DMS153 treated with DMSO at 0.1 percent for 48 hours (cell line): ENCODE data around the gene ACO2.
A peak's percentile ranks its signal among the peaks of the same experiment; 100 is the strongest.

Experiments used
- DNase-seq: peaks from one replicate; lab custom pipeline; 2025; ENCODE audit not compliant: unreplicated experiment; lab: John Stamatoyannopoulos, UW

Gene ACO2

DNA sequence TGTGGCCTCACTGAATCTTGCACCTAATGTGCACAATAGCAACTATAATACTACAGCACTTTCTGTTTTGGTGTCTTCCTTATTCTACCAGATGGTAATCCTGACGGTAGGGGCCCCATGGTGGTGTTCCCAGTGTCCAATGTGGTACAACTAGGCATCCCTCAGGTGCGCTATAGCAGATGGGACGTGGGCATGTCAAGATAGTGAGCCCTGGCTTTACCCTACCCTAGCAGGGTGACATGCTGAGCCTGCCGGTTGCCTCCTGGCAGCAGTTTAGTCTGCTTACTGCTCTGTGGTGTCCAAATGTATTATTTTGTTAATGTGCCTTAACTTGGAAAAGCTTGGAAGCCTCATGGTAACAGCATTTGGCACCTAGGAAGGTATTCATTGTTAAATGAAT lies 19.2 kb downstream of the ACO2 start:
- DNase-seq = no peak

DNA sequence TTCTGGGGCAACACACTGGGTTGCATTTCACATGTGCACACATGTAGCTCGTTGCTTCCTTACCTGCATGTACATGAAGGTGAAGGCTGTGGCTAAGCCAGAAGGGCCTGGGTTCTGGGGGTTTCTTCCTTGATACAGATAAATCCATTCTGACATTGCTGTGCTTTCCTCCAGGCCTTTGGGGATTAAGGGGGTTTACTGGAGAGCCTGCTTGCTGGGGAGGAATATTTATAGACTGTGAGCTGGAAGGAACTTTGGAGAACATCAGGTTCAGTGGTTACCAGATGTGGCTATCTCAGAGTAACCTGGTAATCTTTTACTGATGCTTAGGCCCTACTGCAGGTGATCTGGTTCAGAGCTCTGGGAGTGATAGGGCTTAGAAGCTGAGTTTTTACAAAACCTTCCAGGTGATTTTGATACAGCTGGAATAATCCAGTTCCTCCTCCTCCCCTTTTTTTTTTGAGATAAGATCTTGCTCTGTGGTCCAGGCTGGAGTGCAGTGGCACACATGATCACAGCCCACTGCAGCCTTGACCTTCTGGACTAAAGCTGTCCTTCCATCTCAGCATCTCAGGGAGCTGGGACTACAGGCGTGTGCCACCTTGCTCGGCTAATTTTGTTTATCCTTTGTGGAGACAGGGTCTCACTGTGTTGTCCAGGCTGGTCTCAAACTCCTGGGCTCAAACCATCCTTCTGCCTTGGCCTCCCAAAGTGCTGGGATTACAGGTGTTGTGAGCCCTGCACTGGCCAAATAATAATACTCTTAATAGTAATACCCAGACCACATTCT lies 19.9 kb downstream of the ACO2 start:
- DNase-seq = no peak

DNA sequence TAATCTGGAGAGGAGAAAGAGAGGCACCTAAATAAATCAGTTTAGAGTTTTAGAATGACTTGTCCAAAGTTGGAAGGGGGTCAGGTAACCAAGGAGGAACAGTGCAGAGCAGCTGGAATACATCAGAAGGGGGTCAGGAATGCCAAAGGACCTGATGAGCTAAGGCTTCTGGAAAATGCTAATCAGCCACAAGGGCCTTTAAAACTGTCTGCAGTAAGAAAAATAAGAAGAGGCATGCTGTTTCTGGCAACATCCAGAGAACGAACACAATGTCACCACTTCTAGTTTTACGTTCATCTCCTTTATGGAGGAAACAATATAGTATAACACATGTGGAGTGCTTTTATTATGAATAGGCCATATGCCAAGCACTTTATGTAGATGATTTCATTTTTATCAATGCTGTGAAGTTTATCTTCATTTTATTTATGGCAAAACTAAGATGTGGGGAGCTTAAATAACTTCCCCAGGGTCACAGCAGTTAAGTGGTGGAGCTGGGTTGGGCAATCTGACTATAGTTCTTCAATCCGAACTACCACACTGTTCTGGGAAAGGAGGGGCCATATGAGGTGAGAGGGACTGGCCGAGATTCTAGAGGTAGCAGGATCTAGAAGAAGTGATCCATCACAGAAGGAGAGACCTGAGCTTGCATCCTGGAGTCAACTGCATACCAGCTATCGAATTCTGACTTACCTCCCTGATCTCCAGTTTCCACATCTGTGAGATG lies 22.6 kb downstream of the ACO2 start:
- no peak for DNase-seq

DNA sequence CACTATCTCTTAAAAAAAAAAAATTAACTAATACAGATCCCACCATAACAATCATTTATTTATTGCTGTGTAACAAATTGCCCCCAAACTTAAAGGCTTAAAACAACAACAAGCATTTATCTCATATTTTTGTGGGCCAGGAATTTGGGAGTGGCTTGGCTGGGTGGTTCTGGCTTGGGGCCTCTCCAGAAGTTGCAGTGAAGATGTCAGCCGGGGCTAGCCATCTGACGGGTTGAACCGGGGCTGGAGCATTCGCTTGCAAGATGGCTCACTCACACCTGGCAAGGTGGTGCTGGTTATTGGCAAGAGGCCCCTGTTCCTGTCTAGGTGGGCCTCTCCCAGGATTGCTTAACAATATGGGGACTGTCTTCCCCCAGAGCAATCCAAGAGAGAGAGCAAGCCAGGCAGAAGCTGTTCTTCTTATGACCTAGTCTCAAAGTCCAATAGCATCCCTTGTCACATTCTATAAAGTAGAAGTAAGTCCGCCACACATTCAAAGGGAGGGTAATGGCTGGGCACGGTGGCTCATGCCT lies 29.5 kb downstream of the ACO2 start:
- DNase-seq = no peak

DNA sequence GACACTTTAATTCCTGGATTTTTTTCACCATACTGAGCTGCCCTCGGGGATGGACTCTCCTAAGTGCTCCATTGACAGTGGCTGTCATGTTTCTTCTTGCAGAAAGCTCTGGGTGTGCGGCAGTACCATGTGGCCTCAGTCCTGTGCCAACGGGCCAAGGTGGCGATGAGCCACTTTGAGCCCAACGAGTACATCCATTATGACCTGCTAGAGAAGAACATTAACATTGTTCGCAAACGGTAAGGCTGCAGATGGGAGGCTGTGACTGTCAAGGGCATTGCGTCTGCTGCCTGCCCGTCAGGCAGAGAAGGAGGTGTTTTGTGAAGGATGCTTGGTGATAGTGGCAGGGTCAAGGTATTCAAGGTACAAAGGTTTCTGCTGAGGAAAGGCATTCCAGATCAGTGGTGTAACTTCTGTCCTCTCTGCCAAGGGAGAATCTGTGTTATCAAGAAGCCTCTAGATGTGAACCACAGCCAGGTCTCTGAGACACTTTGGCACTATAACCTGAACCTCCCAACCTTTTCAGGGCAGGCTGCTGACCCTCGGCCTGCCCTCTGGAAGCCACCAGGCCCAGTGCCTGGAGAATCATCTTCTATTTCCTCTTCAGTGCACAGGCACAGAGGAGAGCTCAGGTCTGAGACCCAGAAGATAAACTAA lies 30.8 kb downstream of the ACO2 start:
- DNase-seq = no peak

DNA sequence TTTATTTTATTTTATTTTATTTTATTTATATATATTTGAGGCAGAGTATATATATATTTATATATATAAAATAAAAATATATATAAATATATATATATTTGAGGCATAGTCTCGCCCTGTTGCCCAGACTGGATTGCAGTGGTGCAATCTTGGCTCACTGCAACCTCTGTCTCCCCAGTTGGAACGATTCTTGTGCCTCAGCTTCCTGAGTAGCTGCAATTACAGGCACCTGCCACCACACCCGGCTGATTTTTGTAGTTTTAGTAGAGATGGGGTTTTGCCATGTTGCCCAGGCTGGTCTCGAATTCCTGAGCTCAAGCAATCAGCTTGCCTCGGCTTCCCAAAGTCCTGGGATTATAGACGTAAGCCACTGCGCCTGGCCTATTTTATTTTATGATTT lies 31.4 kb downstream of the ACO2 start:
- DNase-seq = no peak

DNA sequence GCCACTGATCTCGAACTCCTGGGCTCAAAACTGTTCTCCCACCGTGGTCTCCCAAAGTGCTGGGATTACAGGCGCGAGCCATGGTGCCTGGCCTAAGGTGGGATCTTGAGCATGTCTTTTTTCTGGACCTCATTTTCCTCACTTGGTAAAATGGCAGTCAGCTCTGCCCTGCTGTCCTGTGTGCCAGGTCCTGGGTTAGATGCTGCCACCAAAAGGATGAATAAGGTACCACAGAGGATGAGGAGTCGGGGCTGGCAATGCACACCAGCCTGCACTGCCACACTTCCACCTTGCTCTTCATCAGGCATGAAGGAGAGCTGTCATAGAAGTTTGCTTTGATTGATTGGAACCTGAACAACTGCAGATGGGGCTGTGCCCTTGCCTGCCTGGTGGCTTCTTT lies 32.3 kb downstream of the ACO2 start:
- DNase-seq = no peak

DNA sequence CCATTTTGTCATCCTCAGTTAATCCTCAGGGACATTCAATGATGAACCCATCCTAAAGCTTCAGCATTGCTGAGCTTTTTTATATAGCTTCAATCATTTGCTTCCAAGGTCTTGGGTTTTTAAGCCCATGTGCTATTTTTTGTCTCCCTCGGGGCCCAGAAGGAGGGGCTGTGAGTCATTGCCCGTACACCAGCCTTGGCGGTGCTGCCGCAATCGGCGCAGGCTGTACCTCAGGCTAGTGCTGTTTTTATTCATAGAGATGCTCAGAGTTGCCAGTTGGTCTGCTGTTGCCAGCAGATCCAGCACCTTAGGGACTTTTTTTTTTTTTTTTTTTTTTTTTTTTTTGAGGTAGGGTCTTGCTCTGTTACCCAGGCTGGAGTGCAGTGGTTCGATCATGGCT lies 35.5 kb downstream of the ACO2 start:
- DNase-seq = no peak

DNA sequence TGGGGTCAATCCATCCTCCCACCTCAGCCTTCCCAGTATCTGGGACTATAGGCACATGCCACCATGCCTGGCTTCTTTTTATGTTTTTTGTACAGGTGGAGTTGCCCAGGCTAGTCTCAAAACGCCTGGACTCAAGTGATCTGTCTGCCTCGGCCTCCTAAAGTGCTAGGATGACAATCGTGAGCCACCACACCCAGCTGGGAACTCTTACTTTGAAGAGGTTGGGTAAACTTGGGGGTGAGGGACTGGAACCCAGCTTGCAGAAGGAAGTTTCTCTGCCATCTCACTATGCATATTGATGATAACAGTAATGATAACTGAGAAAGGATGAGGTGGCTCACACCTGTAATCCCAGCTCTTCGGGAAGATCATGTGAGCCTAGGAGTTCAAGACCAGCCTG lies 35.9 kb downstream of the ACO2 start:
- DNase-seq = no peak

DNA sequence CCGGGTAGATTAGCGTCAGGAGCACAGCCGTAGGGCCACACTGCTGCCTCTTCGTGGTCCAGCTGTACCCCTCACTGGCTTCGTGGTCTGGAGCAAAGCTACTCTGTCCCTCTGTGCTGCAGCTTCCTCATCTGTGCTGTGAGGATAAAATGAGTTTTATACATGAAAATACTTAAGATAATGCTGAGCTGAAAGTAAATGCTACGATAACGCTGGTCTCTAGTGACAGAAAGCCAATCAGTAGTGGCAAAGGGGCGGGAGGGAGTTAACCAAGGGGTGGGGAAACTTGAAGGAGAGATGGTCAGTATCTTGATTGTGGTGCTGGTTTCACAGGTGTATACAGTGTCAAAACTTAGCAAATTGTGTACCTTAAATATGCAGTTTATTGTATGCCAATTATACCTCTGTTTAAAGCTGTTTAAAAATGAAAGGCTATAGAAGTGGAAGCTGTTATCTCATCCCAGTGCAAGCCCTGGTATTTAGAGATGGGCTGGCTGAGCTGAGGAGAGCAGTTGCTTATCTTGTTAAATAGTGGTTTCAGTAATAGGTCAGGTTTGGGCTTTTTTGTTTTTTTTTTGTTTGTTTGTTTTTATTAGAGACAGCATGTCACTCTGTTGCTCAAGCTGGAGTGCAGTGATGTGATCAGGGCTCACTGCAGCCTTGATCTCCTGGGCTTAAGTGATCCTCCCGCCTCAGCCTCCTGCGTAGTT lies 36.7 kb downstream of the ACO2 start:
- DNase-seq = no peak

DNA sequence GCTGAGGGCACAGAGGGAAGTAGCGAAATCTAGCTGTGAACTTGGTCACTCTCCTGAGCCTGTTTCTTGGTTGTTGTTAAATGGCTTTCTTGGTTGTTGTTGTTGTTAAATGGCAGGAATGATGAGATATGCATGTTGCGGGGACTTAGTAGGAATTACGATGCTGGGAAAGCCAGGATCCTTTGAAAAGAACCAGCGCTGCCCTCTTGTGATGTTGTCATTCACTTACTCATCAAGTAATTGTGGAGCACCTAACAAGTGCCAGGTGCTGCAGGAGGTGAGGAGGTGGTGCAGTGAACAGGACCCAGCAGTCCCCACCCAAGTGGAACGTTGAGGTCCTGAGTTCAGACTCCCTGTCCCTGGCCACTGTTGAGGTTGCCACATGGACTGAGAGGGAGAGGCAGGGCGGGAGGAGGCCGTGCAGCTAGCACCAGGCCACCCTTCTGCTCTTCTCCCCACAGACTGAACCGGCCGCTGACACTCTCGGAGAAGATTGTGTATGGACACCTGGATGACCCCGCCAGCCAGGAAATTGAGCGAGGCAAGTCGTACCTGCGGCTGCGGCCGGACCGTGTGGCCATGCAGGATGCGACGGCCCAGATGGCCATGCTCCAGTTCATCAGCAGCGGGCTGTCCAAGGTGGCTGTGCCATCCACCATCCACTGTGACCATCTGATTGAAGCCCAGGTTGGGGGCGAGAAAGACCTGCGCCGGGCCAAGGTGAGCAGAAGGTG lies 38.6 kb downstream of the ACO2 start:
- no peak for DNase-seq

DNA sequence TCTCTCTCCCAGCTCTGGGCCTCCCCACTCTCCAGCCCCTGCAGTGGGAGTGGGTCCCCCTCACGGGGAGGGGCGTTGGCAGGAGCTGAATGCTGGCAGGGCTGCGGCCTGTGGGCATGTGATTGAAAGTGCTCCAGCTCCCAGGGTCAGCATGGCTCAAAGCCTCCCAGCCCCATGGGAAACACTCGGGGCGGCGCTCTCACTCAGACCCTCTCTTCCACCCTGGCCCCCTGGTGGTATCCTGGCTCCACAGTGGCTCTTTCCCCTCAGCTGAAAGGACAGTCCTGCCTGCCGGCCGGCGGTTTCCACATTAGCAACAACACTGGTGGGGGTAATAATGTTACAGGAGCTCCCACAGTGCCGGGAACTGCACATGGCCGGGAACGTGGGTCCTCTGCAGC lies 39.9 kb downstream of the ACO2 start:
- DNase-seq = no peak

DNA sequence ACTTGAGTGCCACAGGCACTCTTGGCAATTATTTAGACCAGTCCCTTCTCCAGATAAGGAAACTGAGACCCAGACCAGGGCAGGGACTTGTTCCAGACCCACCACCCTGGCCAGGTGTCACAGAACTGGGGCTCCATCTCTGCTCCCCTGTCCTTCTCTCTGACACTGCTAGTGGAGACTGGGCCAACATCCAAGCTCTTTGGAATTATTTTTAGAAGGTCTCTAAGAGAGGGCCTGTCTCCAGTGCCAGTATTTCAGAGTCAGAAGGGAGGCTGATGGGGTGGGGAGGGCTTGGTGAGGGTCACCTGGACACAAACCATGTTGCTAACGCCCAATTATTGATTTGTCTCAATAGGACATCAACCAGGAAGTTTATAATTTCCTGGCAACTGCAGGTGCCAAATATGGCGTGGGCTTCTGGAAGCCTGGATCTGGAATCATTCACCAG lies 42.6 kb downstream of the ACO2 start:
- DNase-seq = no peak

DNA sequence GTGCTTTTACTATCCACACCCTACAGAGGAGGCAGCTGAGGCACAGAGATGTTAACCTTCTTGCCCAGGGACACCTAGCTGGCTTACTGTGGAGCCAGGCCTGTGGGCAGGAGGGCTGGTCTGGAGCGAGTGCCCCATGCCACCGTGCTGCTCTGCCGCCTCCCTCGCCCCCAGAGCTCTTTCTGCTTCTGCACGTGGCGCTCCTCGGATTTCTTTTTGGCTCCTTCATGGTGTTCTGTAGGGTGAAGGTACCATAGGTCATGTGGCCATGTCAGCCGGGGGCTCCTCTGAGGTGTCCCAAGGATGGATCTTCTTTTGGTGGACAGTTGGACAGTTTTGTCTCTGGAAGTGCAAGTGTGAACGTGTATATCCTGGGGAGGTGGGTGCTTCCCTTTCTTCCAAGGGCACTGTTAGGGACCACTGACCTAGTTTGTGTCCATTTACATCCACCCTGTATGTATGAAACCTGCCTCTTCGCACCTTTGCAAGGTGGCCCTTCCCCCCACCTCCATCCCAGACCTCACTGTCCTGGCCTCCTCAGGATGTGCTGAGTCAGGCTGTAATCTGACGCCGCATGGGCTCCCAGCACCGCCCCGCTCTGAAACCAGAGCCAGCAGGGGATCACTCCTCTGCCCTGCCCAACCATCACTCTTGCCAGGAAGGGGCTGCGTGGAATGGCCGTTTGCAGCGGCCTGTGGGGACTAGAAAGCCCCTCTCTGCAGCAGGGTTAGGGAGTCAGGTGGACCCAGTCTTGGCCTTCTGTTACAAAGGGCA lies 43.7 kb downstream of the ACO2 start:
- DNase-seq = no peak

DNA sequence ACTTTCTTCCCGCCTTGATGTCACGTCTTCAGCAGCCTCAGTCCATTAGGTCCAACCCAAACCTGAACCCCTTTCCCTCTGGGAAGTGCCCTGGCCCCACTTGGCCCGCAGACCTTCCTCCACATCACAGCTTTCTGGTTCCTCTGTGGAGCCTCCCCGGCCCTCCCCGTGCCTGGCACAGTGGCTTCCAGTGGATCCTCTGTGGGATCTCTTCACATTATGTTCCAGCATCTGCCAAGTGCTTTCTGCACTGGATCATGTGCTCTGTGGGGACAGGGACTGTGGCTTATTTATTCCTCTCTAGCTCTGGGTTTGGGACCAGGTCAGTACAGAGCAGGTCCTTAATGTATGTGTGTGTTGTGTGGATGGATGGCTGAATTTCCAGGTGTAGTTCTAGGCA lies 44.5 kb downstream of the ACO2 start:
- no peak for DNase-seq

DNA sequence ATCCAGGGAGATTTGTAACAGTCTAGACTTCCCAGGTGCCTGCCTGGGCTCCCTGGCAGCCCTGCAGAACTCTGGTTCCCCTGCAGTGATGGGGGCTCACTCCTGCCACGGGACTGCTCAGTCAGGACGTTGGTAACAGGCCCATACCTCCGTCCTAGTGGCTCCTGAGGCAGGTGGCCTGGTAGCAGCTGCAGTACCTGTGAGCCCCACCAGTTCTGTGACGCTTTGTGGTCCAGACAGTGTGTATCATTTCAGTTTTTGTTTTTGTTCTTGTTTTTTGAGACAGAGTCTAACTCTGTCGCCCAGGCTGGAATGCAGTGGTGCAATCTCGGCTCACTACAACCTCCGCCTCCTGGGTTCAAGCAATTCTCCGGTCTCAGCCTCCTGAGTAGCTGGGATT lies 47.5 kb downstream of the ACO2 start:
- no peak for DNase-seq

DNA sequence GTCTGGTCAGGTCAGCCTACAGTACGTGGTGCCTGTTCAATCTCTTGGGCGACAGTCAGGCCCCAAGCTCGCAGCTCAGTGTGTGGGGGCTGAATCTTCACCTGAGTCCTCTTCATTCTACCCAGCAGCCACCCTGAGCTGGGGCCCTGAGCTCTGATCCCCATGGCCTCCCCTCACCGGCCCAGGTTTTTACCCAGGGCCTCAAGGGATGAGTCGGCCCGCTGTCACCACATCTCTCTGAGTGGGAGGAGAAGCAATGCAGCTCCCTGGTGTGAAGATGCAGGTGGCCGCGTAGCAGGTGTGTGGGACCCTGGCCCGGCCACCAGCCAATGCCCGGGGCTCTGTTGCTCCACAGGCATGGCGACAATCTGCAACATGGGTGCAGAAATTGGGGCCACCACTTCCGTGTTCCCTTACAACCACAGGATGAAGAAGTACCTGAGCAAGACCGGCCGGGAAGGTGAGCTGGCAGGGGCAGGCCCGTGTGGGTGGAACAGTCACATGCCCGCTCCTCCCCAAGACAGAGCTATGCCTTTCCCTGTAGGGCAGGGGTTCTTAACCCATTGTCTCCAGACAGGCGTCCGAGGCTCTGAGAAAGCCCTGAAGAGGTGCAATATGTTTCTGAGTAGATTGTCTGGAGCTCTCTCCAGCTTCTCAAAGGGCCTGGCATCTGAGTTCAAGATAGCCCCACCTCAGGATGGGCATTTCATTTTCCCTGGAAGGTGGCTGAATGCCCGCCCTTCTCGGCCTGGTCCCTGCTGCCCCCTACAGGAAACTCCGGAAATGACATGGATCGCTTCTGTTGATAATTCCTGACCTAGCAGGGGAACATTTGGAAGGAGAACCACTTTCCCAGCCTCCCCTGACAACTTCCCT lies 48.5 kb downstream of the ACO2 start:
- DNase-seq = peak; percentile 55

DNA sequence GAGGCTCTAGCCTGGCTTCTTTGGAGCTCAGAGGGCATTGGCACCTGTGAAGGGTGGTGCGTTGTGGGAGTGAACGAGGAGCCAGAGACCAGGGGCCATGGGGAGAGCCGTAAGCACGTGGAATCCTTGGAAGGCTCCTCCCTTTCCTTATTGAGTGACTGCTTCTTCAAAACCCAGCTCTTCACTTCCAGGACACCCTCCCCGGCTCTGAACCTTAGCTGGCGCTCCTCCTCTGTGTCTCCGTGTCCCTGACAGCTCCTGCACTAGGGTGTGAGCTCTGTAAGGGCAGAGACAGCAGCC lies 49.1 kb downstream of the ACO2 start:
- no peak for DNase-seq

DNA sequence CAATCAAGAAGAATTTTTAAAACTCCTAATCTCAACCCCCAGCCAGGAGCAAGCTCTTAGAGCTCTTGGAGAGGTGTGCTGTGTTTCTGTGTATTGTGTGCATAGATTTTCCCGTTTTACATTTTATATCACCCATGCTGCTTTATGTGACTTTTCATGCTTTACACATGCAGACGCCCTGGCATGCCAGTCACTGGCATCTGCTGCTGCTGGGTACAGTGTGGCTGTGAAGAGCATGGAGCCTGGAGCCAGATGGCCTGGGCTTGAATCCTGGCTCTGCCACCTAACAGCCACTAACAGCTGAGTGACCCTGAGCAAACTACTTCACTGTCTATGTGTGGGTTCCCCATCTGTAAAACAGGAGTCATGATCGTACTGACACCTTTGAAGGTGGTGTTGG lies 52.2 kb downstream of the ACO2 start:
- DNase-seq = no peak
